ENCODE data around the gene BRD4.
"Not testable (repeated sequence)": the region's sequence is repeated elsewhere in the genome, so short reads cannot be mapped to it uniquely, and the experiment has no call there.

Gene BRD4

GRCh38 chr19:15360015-15360414, 27.7 kb upstream of the BRD4 start:
- not testable (repeated sequence) for DNase-seq (ENCODE audit: low spot score)

GRCh38 chr19:15358918-15359317, 26.6 kb upstream of the BRD4 start:
- DNase-seq (ENCODE audit: low spot score): no peak

- no peak for DNase-seq (ENCODE audit: low spot score)
Observed at GRCh38 chr19:15357906-15358305, 25.6 kb upstream of the BRD4 start.

GRCh38 chr19:15354566-15355296, 22.4 kb upstream of the BRD4 start:
- no peak for DNase-seq (ENCODE audit: low spot score)

GRCh38 chr19:15353908-15354307, 21.6 kb upstream of the BRD4 start:
- DNase-seq (ENCODE audit: low spot score): no peak

- not testable (repeated sequence) for DNase-seq (ENCODE audit: low spot score)
Observed at GRCh38 chr19:15352535-15352934, 20.2 kb upstream of the BRD4 start.

GRCh38 chr19:15341328-15341727, 9.0 kb upstream of the BRD4 start:
- DNase-seq (ENCODE audit: low spot score): not testable (repeated sequence)

- no peak for DNase-seq (ENCODE audit: low spot score)
Observed at GRCh38 chr19:15340086-15340485, 7.7 kb upstream of the BRD4 start.

GRCh38 chr19:15337202-15337601, 4.9 kb upstream of the BRD4 start:
- no peak for DNase-seq (ENCODE audit: low spot score)

GRCh38 chr19:15335992-15336391, 3.7 kb upstream of the BRD4 start:
- DNase-seq (ENCODE audit: low spot score): not testable (repeated sequence)

- DNase-seq (ENCODE audit: low spot score): peak; percentile 65
Observed at GRCh38 chr19:15331419-15332310, 674 bp downstream of the BRD4 start.

- peak; percentile 83 for DNase-seq (ENCODE audit: low spot score)
Observed at GRCh38 chr19:15330801-15331418, 1.4 kb downstream of the BRD4 start.

- no peak for DNase-seq (ENCODE audit: low spot score)
Observed at GRCh38 chr19:15328312-15328711, 4.0 kb downstream of the BRD4 start.

GRCh38 chr19:15324791-15325519, 7.4 kb downstream of the BRD4 start:
- no peak for DNase-seq (ENCODE audit: low spot score)

- DNase-seq (ENCODE audit: low spot score): no peak
Observed at GRCh38 chr19:15323496-15324235, 8.7 kb downstream of the BRD4 start.

GRCh38 chr19:15321739-15322138, 10.6 kb downstream of the BRD4 start:
- no peak for DNase-seq (ENCODE audit: low spot score)

- DNase-seq (ENCODE audit: low spot score): no peak
Observed at GRCh38 chr19:15320116-15320515, 12.2 kb downstream of the BRD4 start.

GRCh38 chr19:15318241-15318691, 14.1 kb downstream of the BRD4 start:
- no peak for DNase-seq (ENCODE audit: low spot score)

- DNase-seq (ENCODE audit: low spot score): no peak
Observed at GRCh38 chr19:15317392-15318071, 14.8 kb downstream of the BRD4 start.

- no peak for DNase-seq (ENCODE audit: low spot score)
Observed at GRCh38 chr19:15316498-15316897, 15.8 kb downstream of the BRD4 start.

GRCh38 chr19:15315101-15315500, 17.2 kb downstream of the BRD4 start:
- DNase-seq (ENCODE audit: low spot score): no peak
